GM18519 (cell line): Measurements from ENCODE around the gene SPTY2D1.

ENCODE experiments used
- ATAC-seq: cut with Tn5 transposase; IDR thresholded peaks from one replicate; pipeline ENCODE4 v1.9.1; 2021; ENCODE audit warnings: mild to moderate bottlenecking, moderate library complexity; ENCODE audit not compliant: unreplicated experiment, low FRiP score

Gene SPTY2D1

DNA sequence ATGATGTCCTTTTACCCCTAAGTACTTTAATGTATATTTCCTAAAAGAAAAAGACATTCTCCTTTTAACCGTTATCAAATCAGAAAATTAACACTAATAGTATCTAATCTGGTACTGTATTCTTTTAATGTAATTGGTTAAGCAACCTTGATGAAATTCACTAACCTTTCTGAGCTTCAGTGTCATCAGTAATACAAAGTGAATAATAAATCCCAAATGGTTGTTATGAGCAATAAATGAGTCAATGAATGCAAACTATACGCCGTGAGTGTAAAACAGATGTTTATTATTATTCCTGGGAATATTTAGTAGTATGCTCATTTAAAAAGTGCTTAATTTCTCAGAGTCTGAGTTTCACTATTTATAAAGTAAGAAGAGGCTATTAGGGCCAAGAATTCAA, 67.1 kb downstream of the SPTY2D1 start:
- no peak for ATAC-seq

- no peak for ATAC-seq
Observed at GRCh38 chr11:18566406-18566805, 67.7 kb downstream of the SPTY2D1 start.

DNA sequence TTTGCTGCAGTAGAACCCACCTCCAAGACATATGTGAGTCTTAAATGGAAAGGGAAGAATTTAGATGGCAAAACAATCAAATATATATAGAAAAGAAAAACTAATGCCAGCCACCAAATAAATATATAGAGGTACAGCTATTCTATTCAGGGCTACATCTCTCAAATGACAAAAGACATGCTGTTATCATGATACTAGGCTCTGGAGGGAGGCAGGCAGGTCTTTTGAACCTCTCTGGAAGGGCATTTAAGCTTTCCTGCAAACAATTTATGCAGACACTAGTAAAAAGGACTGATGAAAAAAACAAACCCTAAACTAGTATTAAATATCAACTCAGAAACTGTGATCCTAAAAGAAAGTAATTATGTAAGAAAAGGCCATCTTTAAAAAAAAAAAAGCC, 70.0 kb downstream of the SPTY2D1 start:
- no peak for ATAC-seq

DNA sequence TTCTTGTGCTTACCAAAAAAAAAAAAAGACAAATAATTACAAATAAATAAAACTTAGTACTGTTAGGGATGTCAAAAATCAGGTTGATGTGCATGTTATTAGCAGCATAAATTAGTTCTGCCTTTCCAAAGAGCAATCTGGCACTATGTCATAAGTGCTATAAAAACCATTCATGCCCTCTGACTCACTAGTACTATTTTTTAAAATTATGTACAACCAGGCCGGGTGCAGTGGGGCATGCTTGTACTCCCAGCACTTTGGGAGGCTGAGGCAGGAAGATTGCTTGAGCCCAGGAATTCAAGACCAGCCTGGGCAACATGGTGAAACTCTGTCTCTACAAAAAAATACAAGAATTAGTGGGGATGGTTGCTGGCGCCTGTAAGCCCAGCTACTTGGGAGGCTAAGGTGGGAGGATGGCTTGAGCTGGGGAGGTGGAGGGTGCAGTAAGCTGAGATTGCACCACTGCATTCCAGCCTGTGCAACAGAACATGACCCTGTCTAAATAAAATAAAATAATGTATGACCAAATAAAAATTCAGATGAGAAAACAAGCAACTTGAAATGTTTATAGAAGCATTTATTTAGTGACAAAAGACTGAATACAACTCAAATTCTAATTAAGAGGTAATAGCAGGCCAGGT, 70.9 kb downstream of the SPTY2D1 start:
- ATAC-seq = no peak
